K562 (cell line): ENCODE data around the gene FAM193A. TPM values are rescaled to one million over a fixed set of nuclear protein-coding genes. Genes with fewer than 3 reads are reported as not detected.
"Not testable (repeated sequence)": the region's sequence is repeated elsewhere in the genome, so short reads cannot be mapped to it uniquely, and the experiment has no call there.

Experiments
- ATAC-seq: fragments of 200-7000 bp; cut with Tn5 transposase; 3 replicates; pipeline ENCODE4 v1.9.1; 2020; ENCODE audit warnings: moderate library complexity
- BruUV-seq: library from RNA; stranded (reverse); fragments of 400-500 nt; replicated peaks from 2 replicates; lab custom pipeline; 2021; lab: Mats Ljungman, UMichigan
- CTCF ChIA-PET: fragments of 300-600 bp; formaldehyde crosslinking; extraction: SDS; loops from one replicate; lab custom pipeline; 2021; ENCODE audit warnings: low intra/inter-chr PET ratio; lab: Yijun Ruan, JAX
- POLR2A ChIA-PET: fragments of 300-600, 350-650 bp; sonication (Branson Sonifier 250); formaldehyde crosslinking; extraction: SDS; loops from one replicate; lab custom pipeline; 2021; ENCODE audit warnings: antibody characterized with exemption, inconsistent platforms; lab: Yijun Ruan, JAX
- DNase-seq, 4 experiments: peaks; one replicate each; pipeline versions ENCODE4 v3.0.0 to v3.0.0-alpha.2; 2011 to 2018; ENCODE audit warnings: low spot score in 3 of 4, mixed read lengths in 3 of 4; ENCODE audit errors: extremely low read depth in 1 of 4
- FAIRE-seq: peaks from 2 replicates; lab custom pipeline; 2011; peaks lifted over from hg19 to GRCh38; lab: Jason Lieb, UNC
- H2AFZ ChIP-seq: 2 replicates; pipeline ENCODE4 v1.6.0; 2011; ENCODE audit warnings: low read depth, low read length, control low read depth, inconsistent platforms
- H3K27ac ChIP-seq: fragments of 200-600 bp; 3 replicates; pipeline ENCODE4 v1.8.0; 2011; ENCODE audit warnings: low read depth, mild to moderate bottlenecking, control low read depth, inconsistent platforms, low read length, moderate library complexity, mixed read lengths; ENCODE audit errors: extremely low read depth
- H3K27me3 ChIP-seq, 2 experiments: fragments of 300-600 bp in 1 of 2; 2 replicates in 1 of 2; 3 replicates in 1 of 2; pipeline versions ENCODE4 v1.6.0 to v1.8.0; 2011; ENCODE audit warnings: inconsistent platforms in 2 of 2, low read length in 2 of 2, mild to moderate bottlenecking in 1 of 2, mixed read lengths in 1 of 2, moderate library complexity in 1 of 2; ENCODE audit not compliant: control insufficient read depth in 2 of 2, insufficient read depth in 2 of 2
- H3K36me3 ChIP-seq: fragments of 300-600 bp; 3 replicates; pipeline ENCODE4 v1.8.0; 2011; ENCODE audit warnings: mild to moderate bottlenecking, low read length, inconsistent platforms; ENCODE audit not compliant: control insufficient read depth, insufficient read depth
- H3K4me1 ChIP-seq, 2 experiments: fragments of 200-600 bp in 1 of 2; replicated peaks in 1 of 2; 2 replicates in 1 of 2; 3 replicates in 1 of 2; pipeline versions ENCODE4 v1.5.1 to v1.8.0; 2011; ENCODE audit warnings: inconsistent platforms in 2 of 2, low read length in 2 of 2, mild to moderate bottlenecking in 1 of 2, mixed read lengths in 1 of 2, moderate library complexity in 1 of 2; ENCODE audit not compliant: control insufficient read depth in 2 of 2, insufficient read depth in 2 of 2
- H3K4me2 ChIP-seq: 2 replicates; pipeline ENCODE4 v1.6.1; 2011; ENCODE audit warnings: low read length, control low read depth, inconsistent platforms, mixed read lengths; ENCODE audit not compliant: insufficient read depth
- H3K4me3 ChIP-seq: fragments of 200-600 bp; sonication (generic), shearing (Covaris generic); 2 replicates; pipeline ENCODE4 v1.5.1; 2016; ENCODE audit warnings: control low read depth, inconsistent platforms
- H3K79me2 ChIP-seq: fragments of 200-600 bp; 3 replicates; pipeline ENCODE4 v1.8.0; 2011; ENCODE audit warnings: low read length, inconsistent platforms; ENCODE audit not compliant: control insufficient read depth, insufficient read depth
- H3K9ac ChIP-seq, 2 experiments: 2 replicates each; pipeline versions ENCODE4 v1.6.0 to v1.6.1; 2011; ENCODE audit warnings: low read depth in 2 of 2, low read length in 2 of 2, control low read depth in 1 of 2, inconsistent platforms in 1 of 2, mild to moderate bottlenecking in 1 of 2, mixed read lengths in 1 of 2; ENCODE audit not compliant: insufficient read depth in 1 of 2
- H3K9me1 ChIP-seq: one replicate; pipeline ENCODE4 v1.6.0; 2011; ENCODE audit warnings: inconsistent platforms, mild to moderate bottlenecking, low read length, moderate library complexity; ENCODE audit not compliant: control insufficient read depth, insufficient read depth
- H3K9me3 ChIP-seq: replicated peaks from 2 replicates; pipeline ENCODE4 v1.5.1; 2011; ENCODE audit warnings: low read depth, low read length, inconsistent platforms; ENCODE audit not compliant: control insufficient read depth, insufficient read depth
- H4K20me1 ChIP-seq: replicated peaks from 2 replicates; pipeline ENCODE4 v1.6.1; 2011; ENCODE audit warnings: low read length, inconsistent platforms, mixed read lengths; ENCODE audit not compliant: control insufficient read depth, insufficient read depth
- HSF4 ChIP-seq: fragments of 250-450 bp; sonication (Bioruptor Pico); IDR thresholded peaks from 2 replicates; pipeline ENCODE4 v2.1.2; 2022; ENCODE audit warnings: mild to moderate bottlenecking, moderate library complexity, borderline replicate concordance
- ILK ChIP-seq: fragments of 450-650 bp; IDR thresholded peaks from 2 replicates; pipeline ENCODE4 v1.6.1; 2016; ENCODE audit warnings: missing genetic modification characterization, low read depth, mild to moderate bottlenecking, missing compliant biosample characterization, moderate library complexity, borderline replicate concordance
- NFYB ChIP-seq: IDR thresholded peaks from 2 replicates; pipeline ENCODE4 v1.6.1; 2011; ENCODE audit warnings: mild to moderate bottlenecking, moderate library complexity; ENCODE audit not compliant: insufficient read length; ENCODE audit errors: extremely low read depth
- RAD51 ChIP-seq: fragments of 450-650 bp; IDR thresholded peaks from 2 replicates; pipeline ENCODE4 v1.7.1; 2016; ENCODE audit warnings: low read depth, mild to moderate bottlenecking, borderline replicate concordance
- SRF ChIP-seq, 2 experiments: fragments of 250-450, 450-650 bp in 1 of 2; sonication (Bioruptor Pico) in 1 of 2; sonication (generic) in 1 of 2; formaldehyde crosslinking; IDR thresholded peaks; 2 replicates each; pipeline versions ENCODE4 v1.5.0 to v1.5.1; 2020 to 2022; ENCODE audit warnings: mild to moderate bottlenecking in 1 of 2, missing genetic modification reagents in 1 of 2
- SRSF7 ChIP-seq: fragments of 200-400 bp; formaldehyde crosslinking; optimal IDR thresholded peaks from 2 replicates; pipeline ENCODE3; 2017; ENCODE audit warnings: mild to moderate bottlenecking, low read depth, low read length
- THRB ChIP-seq: fragments of 450-650 bp; formaldehyde crosslinking; conservative IDR thresholded peaks from 2 replicates; pipeline ENCODE4 v1.4.0; 2022; ENCODE audit warnings: mild to moderate bottlenecking, missing genetic modification characterization
- ZNF316 ChIP-seq: fragments of 450-650 bp; IDR thresholded peaks from 2 replicates; pipeline ENCODE4 v1.6.1; 2016
- ZNF589 ChIP-seq: fragments of 200-800 bp; sonication (Bioruptor generic); IDR thresholded peaks from 2 replicates; pipeline ENCODE4 v1.6.1; 2016; ENCODE audit warnings: low read depth, missing genetic modification characterization, missing compliant biosample characterization
- WGBS: fragments of 100-300 bp; shearing (Covaris generic); methylation state at CpG from one replicate; pipeline ENCODE4 v1.1.6; 2016; ENCODE audit warnings: low coverage, mixed read lengths; ENCODE audit not compliant: insufficient coverage; ENCODE audit errors: missing lambda C conversion rate; 5-methylcytosine and 5-hydroxymethylcytosine counted together
- in situ Hi-C: fragments of 300-500 bp; cut with MboI; formaldehyde crosslinking; loops from 4 replicates; pipeline ENCODE4 v1.15.0; 2018; ENCODE audit warnings: inconsistent platforms, mixed read lengths
- intact Hi-C: fragments of 100-400 bp; cut with micrococcal nuclease; formaldehyde crosslinking; loops from 2 replicates; pipeline ENCODE4 v1.14.2; 2022
- polyA plus RNA-seq, 8 experiments: library from polyadenylated mRNA; depleted of rRNA in 4 of 8; stranded (reverse) in 5 of 8; unstranded in 3 of 8; fragments of >200 nt; fragmentation: Nextera tagmentation in 2 of 8; fragmentation: Illumina TruSeq in 1 of 8; extraction: Ambion mirVana in 2 of 8; extraction: Trizol in 1 of 8; gene quantifications; 2 replicates each; pipeline versions ENCODE4 v1.2.1 to v1.2.3, GENCODE V29; 2011 to 2014; ENCODE audit warnings: inconsistent platforms in 1 of 8, missing spikeins in 1 of 8
- total RNA-seq, 7 experiments: library from RNA; depleted of rRNA in 6 of 7; stranded (reverse); fragments of >200 nt in 6 of 7; fragmentation: Illumina TruSeq in 2 of 7; extraction: Trizol in 2 of 7; gene quantifications; 2 replicates each; pipeline versions ENCODE4 v1.2.1 to v1.2.3, GENCODE V29; 2011 to 2021; ENCODE audit warnings: low replicate concordance in 1 of 7
- TF ChIP-seq, protein P1 (sequence below): fragments of 200-800 bp; sonication (Bioruptor generic); IDR thresholded peaks from 2 replicates; pipeline ENCODE4 v1.6.1; 2017; ENCODE audit warnings: missing genetic modification characterization, missing compliant biosample characterization

The FAM193A gene
- total and polyA plus RNA-seq, 9 of the 15 experiments (the other 6 are each of a cell fraction or from before 2014, with no cell fraction given): 0.46 to 24.6 (median 9.6) TPM

GRCh38 chr4:2762486-2763370 is 226.3 kb downstream of the FAM193A start:
- CTCF ChIA-PET, H3K27me3 ChIP-seq, ATAC-seq, H3K36me3 ChIP-seq, H3K9me3 ChIP-seq, H4K20me1 ChIP-seq, BruUV-seq, H3K9me1 ChIP-seq, H2AFZ ChIP-seq, FAIRE-seq: not testable (repeated sequence)
- intact Hi-C loops: loop anchor here (1.0 to 5.0 kb wide), 2 partner anchors 30 to 275 kb away; no protein-coding TSS in a partner anchor
- peaks cover 8 to 31% of the 10 kb centered on the region in 2 experiments; a peak in 3 of 5 replicates for H3K4me1 ChIP-seq
- peak; percentile 72 for TF ChIP-seq NFYB
- TF ChIP-seq, all 486 proteins: peak for 1; not testable (repeated sequence) for 485
- DNase-seq, H3K4me3 ChIP-seq, H3K79me2 ChIP-seq, in situ Hi-C loops, H3K4me2 ChIP-seq, H3K9ac ChIP-seq, H3K27ac ChIP-seq: not testable (repeated sequence)
- POLR2A ChIA-PET: interaction anchor here (0.6 kb wide), 1 partner anchor 257 kb away, joined by 3 read pairs; no protein-coding TSS in a partner anchor
- WGBS: 83% methylated on average over 27 of the region's 42 CpGs

- H3K9me1 ChIP-seq: no peaks in the 10 kb centered on the region
- intact Hi-C loops: loop anchor here (5.0 kb wide), 1 partner anchor 274 kb away; no protein-coding TSS in a partner anchor
- FAIRE-seq (no peak), DNase-seq (peak in 1 of 4 experiments; percentile 3), ATAC-seq (no peak)
- H3K27ac ChIP-seq: no peak overlapping the region
- in situ Hi-C loops: no loop called here
- no TSS peak for BruUV-seq
- H4K20me1 ChIP-seq: no peaks in the 10 kb centered on the region
- no peaks in the 10 kb centered on the region for H3K27me3 ChIP-seq
- no peak overlapping the region for H2AFZ ChIP-seq
- no peaks in the 10 kb centered on the region for H3K36me3 ChIP-seq
- POLR2A ChIA-PET: interaction anchor here (0.6 kb wide), 1 partner anchor 118 kb away, joined by 3 read pairs; no protein-coding TSS in a partner anchor
- peaks cover 8 to 33% of the 10 kb centered on the region in 2 experiments; a peak in 3 of 5 replicates for H3K4me1 ChIP-seq
- no peak overlapping the region for H3K9ac ChIP-seq
- H3K9me3 ChIP-seq: no peaks in the 10 kb centered on the region
- no peak overlapping the region for H3K4me3 ChIP-seq
- CTCF ChIA-PET: no interaction called here
- H3K4me2 ChIP-seq: no peak overlapping the region
- no peaks in the 10 kb centered on the region for H3K79me2 ChIP-seq
- WGBS: 90% methylated on average over 18 of the region's 23 CpGs
- no peak for TF ChIP-seq THRB
- no peak for TF ChIP-seq SRF (CRISPR knock-in tag; IDR thresholded peaks at IDR 0.05)
- TF ChIP-seq, protein P1, sequence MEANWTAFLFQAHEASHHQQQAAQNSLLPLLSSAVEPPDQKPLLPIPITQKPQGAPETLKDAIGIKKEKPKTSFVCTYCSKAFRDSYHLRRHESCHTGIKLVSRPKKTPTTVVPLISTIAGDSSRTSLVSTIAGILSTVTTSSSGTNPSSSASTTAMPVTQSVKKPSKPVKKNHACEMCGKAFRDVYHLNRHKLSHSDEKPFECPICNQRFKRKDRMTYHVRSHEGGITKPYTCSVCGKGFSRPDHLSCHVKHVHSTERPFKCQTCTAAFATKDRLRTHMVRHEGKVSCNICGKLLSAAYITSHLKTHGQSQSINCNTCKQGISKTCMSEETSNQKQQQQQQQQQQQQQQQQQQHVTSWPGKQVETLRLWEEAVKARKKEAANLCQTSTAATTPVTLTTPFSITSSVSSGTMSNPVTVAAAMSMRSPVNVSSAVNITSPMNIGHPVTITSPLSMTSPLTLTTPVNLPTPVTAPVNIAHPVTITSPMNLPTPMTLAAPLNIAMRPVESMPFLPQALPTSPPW: no peak
- no peak for TF ChIP-seq SRSF7
- no peak for TF ChIP-seq RAD51
- TF ChIP-seq ILK (tag): no peak
- no peak for TF ChIP-seq HSF4
- no peak for TF ChIP-seq ZNF589
- TF ChIP-seq ZNF316: no peak
Measured at GRCh38 chr4:2763511-2763967, 227.1 kb downstream of the FAM193A start.
